ENCODE results near the gene PAX1.

The PAX1 gene

GRCh38 chr20:21739682-21740081 lies 34.2 kb downstream of the PAX1 start:
- DNase-seq, result no peak

- DNase-seq, result no peak
These were observed 35.8 kb downstream of the PAX1 start for GRCh38 chr20:21741266-21741665.

- DNase-seq, result no peak
These were observed 57.2 kb downstream of the PAX1 start for GRCh38 chr20:21762646-21763045.

DNA sequence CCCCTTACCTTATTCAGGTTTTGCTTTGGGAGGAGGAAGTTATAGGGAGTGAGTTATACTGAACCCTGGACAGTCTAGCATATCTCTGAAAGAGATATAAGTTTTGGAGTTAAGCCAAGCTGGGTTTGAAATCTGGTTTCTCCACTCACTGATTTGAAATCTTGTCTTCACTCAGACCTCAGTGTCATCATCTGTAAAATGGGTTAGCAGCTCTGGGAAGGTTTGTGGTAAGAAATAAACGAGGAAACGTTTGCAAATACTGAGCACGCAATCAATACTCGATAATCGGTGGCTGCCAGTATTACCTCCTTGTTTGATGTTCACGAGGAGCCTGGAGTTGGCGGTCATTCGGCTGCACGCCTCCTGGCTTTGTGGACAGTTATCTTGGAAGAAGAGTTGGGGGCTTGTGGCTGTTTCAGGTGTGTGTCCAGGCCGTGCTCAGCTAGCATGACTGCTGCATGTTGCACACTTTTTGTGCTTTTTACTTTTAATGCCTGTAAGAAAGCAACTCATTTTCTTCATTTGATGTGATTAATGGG lies 61.8 kb downstream of the PAX1 start:
- no peak for DNase-seq

DNA sequence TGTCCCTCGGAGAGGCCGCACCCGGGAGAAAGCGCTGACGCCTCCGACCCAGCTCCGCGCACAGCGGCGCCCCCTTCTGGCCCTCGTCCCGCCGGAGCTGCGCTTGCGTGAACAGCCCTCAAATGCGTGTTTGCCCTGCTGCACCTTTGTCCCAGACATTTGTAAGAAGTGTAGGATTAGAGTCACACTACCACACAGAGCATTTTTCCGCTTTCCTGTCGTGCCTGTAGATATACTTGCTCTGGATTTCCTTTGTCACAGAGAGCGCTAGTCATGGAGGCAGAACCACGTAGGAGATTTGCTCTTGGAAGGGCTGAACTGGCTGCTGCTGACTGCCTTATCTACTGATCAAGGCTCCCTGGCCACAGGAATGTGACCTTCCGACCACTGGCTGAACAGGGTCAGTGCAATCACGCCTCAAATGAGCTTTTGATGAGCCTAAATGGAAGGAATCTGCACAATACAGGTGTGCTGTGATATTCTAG lies 62.3 kb downstream of the PAX1 start:
- no peak for DNase-seq
